Keratinocyte (primary cell): Measurements from ENCODE around the gene CBR3. TPM values are rescaled to one million over a fixed set of nuclear protein-coding genes. Genes with fewer than 3 reads are reported as not detected.

Experiments used
- DNase-seq: peaks from one replicate; pipeline ENCODE4 v3.0.0-alpha.2; 2011; ENCODE audit warnings: low read depth, missing footprints, low spot score
- FAIRE-seq: peaks from 2 replicates; lab custom pipeline; 2011; peaks lifted over from hg19 to GRCh38; lab: Jason Lieb, UNC
- H2AFZ ChIP-seq: 2 replicates; pipeline ENCODE4 v1.6.0; 2012; ENCODE audit warnings: low read length, control low read depth, inconsistent platforms; ENCODE audit not compliant: control insufficient read depth
- H3K27ac ChIP-seq: 2 replicates; pipeline ENCODE4 v1.5.1; 2011; ENCODE audit warnings: low read length; ENCODE audit not compliant: control insufficient read depth, insufficient read depth
- H3K27me3 ChIP-seq: 3 replicates; pipeline ENCODE4 v1.6.0; 2011; ENCODE audit warnings: low read length; ENCODE audit not compliant: control insufficient read depth, insufficient read depth; ENCODE audit errors: extremely low read depth
- H3K36me3 ChIP-seq, 2 experiments: 2 replicates in 1 of 2; 3 replicates in 1 of 2; pipeline ENCODE4 v1.5.1; 2011; ENCODE audit warnings: low read length in 2 of 2, mild to moderate bottlenecking in 1 of 2; ENCODE audit not compliant: control insufficient read depth in 2 of 2, insufficient read depth in 2 of 2; ENCODE audit errors: extremely low read depth in 1 of 2
- H3K4me1 ChIP-seq: 3 replicates; pipeline ENCODE4 v1.5.1; 2011; ENCODE audit warnings: low read length; ENCODE audit not compliant: control insufficient read depth, insufficient read depth; ENCODE audit errors: extremely low read depth
- H3K4me2 ChIP-seq: 3 replicates; pipeline ENCODE4 v1.6.0; 2011; ENCODE audit warnings: low read depth, low read length; ENCODE audit not compliant: control insufficient read depth, insufficient read depth; ENCODE audit errors: extremely low read depth
- H3K4me3 ChIP-seq, 3 experiments: fragments of 200-600 bp in 1 of 3; sonication (generic) in 1 of 3; 2 replicates in 2 of 3; 3 replicates in 1 of 3; pipeline ENCODE4 v1.5.1; 2011 to 2016; ENCODE audit warnings: low read length in 3 of 3, mild to moderate bottlenecking in 3 of 3, control low read depth in 2 of 3, inconsistent platforms in 1 of 3, low read depth in 1 of 3, mixed read lengths in 1 of 3, mixed run types in 1 of 3, moderate library complexity in 1 of 3; ENCODE audit not compliant: control insufficient read depth in 2 of 3, insufficient read depth in 2 of 3; ENCODE audit errors: extremely low read depth in 1 of 3
- H3K79me2 ChIP-seq: 2 replicates; pipeline ENCODE4 v1.6.0; 2012; ENCODE audit warnings: low read length; ENCODE audit not compliant: control insufficient read depth, insufficient read depth
- H3K9ac ChIP-seq: 3 replicates; pipeline ENCODE4 v1.6.0; 2011; ENCODE audit warnings: low read length; ENCODE audit not compliant: control insufficient read depth, insufficient read depth; ENCODE audit errors: extremely low read depth
- H3K9me1 ChIP-seq: 3 replicates; pipeline ENCODE4 v1.6.0; 2011; ENCODE audit warnings: low read length; ENCODE audit not compliant: control insufficient read depth, insufficient read depth; ENCODE audit errors: extremely low read depth
- H3K9me3 ChIP-seq: 2 replicates; pipeline ENCODE4 v1.5.1; 2012; ENCODE audit warnings: low read depth, low read length; ENCODE audit not compliant: control insufficient read depth
- H4K20me1 ChIP-seq: 3 replicates; pipeline ENCODE4 v1.6.0; 2011; ENCODE audit warnings: low read length; ENCODE audit not compliant: control insufficient read depth, insufficient read depth; ENCODE audit errors: extremely low read depth
- EZH2 ChIP-seq: IDR thresholded peaks from one replicate; pipeline ENCODE4 v1.6.1; 2012; ENCODE audit warnings: inconsistent platforms, mild to moderate bottlenecking, low read length, moderate library complexity
- dilution Hi-C: fragments of 300-500 bp; cut with MboI; formaldehyde crosslinking; loops from one replicate; pipeline ENCODE4 v1.7.0; 2020; ENCODE audit warnings: low sequenced_read_pairs; ENCODE audit not compliant: extremely low pct_ligation_motif_present
- polyA plus RNA-seq, 5 experiments: library from polyadenylated mRNA; depleted of rRNA in 3 of 5; stranded (reverse) in 3 of 5; stranded (forward) in 1 of 5; unstranded in 1 of 5; fragments of >200 nt; gene quantifications; 1 replicate in 1 of 5; 2 replicates in 3 of 5; 3 replicates in 1 of 5; pipeline versions ENCODE4 v1.2.1 to v1.2.3, GENCODE V29; 2011 to 2012; ENCODE audit warnings: missing spikeins in 2 of 5, low read depth in 1 of 5, low replicate concordance in 1 of 5
- TF ChIP-seq, protein P1 (sequence below), 3 experiments: IDR thresholded peaks in 1 of 3; conservative IDR thresholded peaks in 1 of 3; optimal IDR thresholded peaks in 1 of 3; 2 replicates in 2 of 3; 3 replicates in 1 of 3; pipeline versions ENCODE3 to v1.5.1; 2011; ENCODE audit warnings: low read length in 3 of 3, mild to moderate bottlenecking in 3 of 3, moderate library complexity in 2 of 3, control low read depth in 1 of 3, inconsistent platforms in 1 of 3; ENCODE audit not compliant: insufficient read depth in 2 of 3; ENCODE audit errors: extremely low read depth in 1 of 3

Gene CBR3
- polyA plus RNA-seq, 1 donor (not counting 4 experiments of a cell fraction or from before 2014, with no cell fraction given): 1.3 TPM

DNA sequence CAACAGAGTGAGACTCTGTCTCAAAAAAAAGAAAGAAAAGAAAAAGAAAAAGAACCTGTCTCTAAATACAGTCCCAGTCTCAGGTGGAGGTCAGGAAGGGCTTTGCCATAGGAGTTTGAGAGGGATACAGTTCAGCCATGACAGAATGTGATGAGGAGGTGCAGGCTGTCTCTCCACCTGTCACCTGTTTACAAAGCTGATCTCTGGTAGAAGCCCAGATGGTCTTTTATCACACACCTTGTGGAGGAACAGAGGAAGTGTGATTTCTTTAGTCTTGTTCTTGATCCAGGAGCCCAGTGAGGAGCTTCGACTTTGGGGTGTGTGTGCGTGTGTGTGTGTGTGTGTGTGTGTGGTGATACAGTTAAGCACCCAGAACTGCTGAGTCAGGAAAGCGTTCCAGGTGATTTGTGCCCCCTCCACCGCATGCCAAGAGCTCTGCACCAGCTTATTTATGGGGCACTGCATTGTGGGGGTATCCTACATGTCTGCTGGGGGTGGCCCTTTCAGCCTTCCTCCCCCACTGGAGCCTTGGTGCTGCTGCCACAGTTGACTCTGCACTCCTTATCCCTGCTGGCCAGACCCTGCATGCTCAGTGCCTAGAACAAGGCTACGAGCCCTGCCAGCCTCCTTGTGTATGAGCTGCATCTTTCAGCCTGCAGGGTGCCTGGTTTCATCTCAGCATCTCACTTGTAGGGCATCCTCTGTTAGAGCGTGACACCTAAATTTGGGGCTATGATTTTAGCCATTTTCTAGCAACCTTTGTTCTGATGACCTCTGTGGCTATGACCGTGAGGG lies 41.1 kb downstream of the CBR3 start:
- H3K9me1 ChIP-seq: no peaks in the 10 kb centered on the region
- no peak overlapping the region for H3K27ac ChIP-seq
- no peaks in the 10 kb centered on the region for H4K20me1 ChIP-seq
- no peak overlapping the region for H2AFZ ChIP-seq
- dilution Hi-C loops: no loop called here
- H3K4me1 ChIP-seq: no peaks in the 10 kb centered on the region
- H3K9ac ChIP-seq: no peak overlapping the region
- H3K4me3 ChIP-seq: no peak overlapping the region
- H3K36me3 ChIP-seq: no peaks in the 10 kb centered on the region
- H3K79me2 ChIP-seq: no peaks in the 10 kb centered on the region
- no peak overlapping the region for H3K4me2 ChIP-seq
- FAIRE-seq: no peak
- DNase-seq: no peak
- H3K9me3 ChIP-seq: no peaks in the 10 kb centered on the region
- TF ChIP-seq, protein P1, sequence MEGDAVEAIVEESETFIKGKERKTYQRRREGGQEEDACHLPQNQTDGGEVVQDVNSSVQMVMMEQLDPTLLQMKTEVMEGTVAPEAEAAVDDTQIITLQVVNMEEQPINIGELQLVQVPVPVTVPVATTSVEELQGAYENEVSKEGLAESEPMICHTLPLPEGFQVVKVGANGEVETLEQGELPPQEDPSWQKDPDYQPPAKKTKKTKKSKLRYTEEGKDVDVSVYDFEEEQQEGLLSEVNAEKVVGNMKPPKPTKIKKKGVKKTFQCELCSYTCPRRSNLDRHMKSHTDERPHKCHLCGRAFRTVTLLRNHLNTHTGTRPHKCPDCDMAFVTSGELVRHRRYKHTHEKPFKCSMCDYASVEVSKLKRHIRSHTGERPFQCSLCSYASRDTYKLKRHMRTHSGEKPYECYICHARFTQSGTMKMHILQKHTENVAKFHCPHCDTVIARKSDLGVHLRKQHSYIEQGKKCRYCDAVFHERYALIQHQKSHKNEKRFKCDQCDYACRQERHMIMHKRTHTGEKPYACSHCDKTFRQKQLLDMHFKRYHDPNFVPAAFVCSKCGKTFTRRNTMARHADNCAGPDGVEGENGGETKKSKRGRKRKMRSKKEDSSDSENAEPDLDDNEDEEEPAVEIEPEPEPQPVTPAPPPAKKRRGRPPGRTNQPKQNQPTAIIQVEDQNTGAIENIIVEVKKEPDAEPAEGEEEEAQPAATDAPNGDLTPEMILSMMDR (optimal IDR thresholded peaks at IDR 0.05 in 1 of 3, IDR thresholded peaks at IDR 0.05 in 1 of 3, conservative IDR thresholded peaks at IDR 0.05 in 1 of 3; ENCODE audit: extremely low read depth in 1 of 3, insufficient read depth in 2 of 3, low read length in 3 of 3): no peak
- no peak for TF ChIP-seq EZH2
- H3K27me3 ChIP-seq: no peaks in the 10 kb centered on the region

DNA sequence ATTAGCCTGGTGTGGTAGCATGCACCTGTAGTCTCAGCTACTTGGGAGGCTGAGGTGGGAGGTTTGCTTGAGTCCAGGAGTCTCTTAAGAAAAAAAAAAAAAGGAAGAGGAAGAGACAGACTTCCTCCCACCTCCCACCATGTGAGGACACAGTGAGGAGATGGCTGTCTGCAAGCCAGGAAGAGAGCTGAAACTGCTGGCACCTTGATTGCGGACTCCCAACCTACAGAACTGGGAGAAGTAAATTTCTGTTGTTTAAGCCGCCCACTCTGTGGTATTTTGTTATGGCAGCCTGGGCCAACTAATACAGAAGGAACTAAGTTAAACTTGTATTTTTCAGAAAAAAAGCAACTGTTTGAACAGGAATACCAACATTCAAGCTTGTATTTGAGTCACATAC lies 43.5 kb downstream of the CBR3 start:
- no peaks in the 10 kb centered on the region for H4K20me1 ChIP-seq
- no peak overlapping the region for H3K9ac ChIP-seq
- no peaks in the 10 kb centered on the region for H3K4me1 ChIP-seq
- no peak overlapping the region for H3K4me3 ChIP-seq
- no peaks in the 10 kb centered on the region for H3K79me2 ChIP-seq
- no peak for TF ChIP-seq EZH2
- TF ChIP-seq, protein P1 (optimal IDR thresholded peaks at IDR 0.05 in 1 of 3, IDR thresholded peaks at IDR 0.05 in 1 of 3, conservative IDR thresholded peaks at IDR 0.05 in 1 of 3; ENCODE audit: extremely low read depth in 1 of 3, insufficient read depth in 2 of 3, low read length in 3 of 3): no peak
- H3K4me2 ChIP-seq: no peak overlapping the region
- H3K9me3 ChIP-seq: no peaks in the 10 kb centered on the region
- H3K27ac ChIP-seq: no peak overlapping the region
- FAIRE-seq: no peak
- no peaks in the 10 kb centered on the region for H3K9me1 ChIP-seq
- dilution Hi-C loops: no loop called here
- no peaks in the 10 kb centered on the region for H3K36me3 ChIP-seq
- H3K27me3 ChIP-seq: no peaks in the 10 kb centered on the region
- DNase-seq: no peak
- H2AFZ ChIP-seq: no peak overlapping the region
